ENCODE data around the gene SPINT2.
"Not testable (repeated sequence)": the region's sequence is repeated elsewhere in the genome, so short reads cannot be mapped to it uniquely, and the experiment has no call there.

Gene SPINT2

GRCh38 chr19:38228005-38228377 lies 36.4 kb upstream of the SPINT2 start:
- no peak for TF ChIP-seq JUND (IDR thresholded peaks at IDR 0.05; ENCODE audit: low read depth)
- in situ Hi-C loops (cut with HindIII; ENCODE audit: low pct_unique_long_range_greater_than_20kb, low sequenced_read_pairs): no loop called here
- no peak for DNase-seq (ENCODE audit: low read depth in 1 of 2, low spot score in 1 of 2)

DNA sequence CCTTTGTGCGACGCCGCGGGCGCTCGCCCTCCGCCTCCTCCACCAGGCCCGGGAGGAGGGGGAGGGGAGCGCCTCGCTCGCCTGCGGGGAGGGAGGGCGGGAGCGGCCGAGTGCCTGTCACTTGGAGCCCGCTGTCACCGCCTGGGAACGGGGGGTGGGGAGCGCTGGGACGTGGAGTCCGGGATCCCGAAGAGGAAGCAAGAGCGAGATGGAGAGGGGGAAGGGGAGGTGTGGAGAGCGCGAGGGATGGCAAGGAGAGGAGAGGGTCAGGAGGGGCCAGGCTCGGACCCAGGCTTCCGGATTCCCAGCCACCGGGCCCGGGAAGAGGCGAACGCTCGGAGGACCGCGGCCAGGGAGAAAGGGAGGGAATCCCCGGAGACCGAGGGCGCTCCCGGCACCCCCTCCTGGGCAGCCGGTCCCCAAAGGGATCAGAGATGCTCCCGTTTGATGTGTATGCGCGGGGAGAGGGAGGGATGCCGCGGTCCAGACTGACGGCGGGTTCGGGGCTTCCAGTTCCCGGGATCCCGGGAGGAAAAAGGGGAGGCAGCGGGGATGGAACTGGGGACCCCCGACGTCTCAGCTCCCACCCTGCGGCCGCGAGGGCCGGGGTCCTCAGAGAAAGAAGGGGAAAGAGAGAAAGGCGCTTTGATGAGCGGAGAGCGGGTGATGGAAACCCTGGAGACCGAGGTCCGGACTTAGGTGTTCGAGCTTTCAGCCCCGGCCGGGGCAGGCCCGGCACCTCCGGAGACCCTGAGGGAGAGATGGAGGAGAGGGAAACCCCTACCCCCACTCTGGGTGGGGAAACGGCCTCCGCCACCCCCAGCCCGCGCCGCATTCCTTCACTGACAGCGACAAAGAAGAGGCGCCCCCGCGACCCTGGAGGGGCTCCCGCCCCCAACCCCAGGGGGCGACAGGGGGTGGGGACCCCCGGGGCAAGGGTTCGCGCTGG lies 35.6 kb upstream of the SPINT2 start:
- TF ChIP-seq JUND (IDR thresholded peaks at IDR 0.05; ENCODE audit: low read depth): no peak
- peak in 1 of 2 experiments; percentile 43 for DNase-seq (ENCODE audit: low read depth in 1 of 2, low spot score in 1 of 2)
- in situ Hi-C loops (cut with HindIII; ENCODE audit: low pct_unique_long_range_greater_than_20kb, low sequenced_read_pairs): no loop called here

- DNase-seq (ENCODE audit: low read depth in 1 of 2, low spot score in 1 of 2): peak; percentile 78 to 89
- in situ Hi-C loops (cut with HindIII; ENCODE audit: low pct_unique_long_range_greater_than_20kb, low sequenced_read_pairs): no loop called here
- TF ChIP-seq JUND (IDR thresholded peaks at IDR 0.05; ENCODE audit: low read depth): no peak
These were observed 34.7 kb upstream of the SPINT2 start for GRCh38 chr19:38229585-38230073.

GRCh38 chr19:38230506-38231133 lies 33.8 kb upstream of the SPINT2 start:
- in situ Hi-C loops (cut with HindIII; ENCODE audit: low pct_unique_long_range_greater_than_20kb, low sequenced_read_pairs); DNase-seq (ENCODE audit: low read depth in 1 of 2, low spot score in 1 of 2): not testable (repeated sequence)

DNA sequence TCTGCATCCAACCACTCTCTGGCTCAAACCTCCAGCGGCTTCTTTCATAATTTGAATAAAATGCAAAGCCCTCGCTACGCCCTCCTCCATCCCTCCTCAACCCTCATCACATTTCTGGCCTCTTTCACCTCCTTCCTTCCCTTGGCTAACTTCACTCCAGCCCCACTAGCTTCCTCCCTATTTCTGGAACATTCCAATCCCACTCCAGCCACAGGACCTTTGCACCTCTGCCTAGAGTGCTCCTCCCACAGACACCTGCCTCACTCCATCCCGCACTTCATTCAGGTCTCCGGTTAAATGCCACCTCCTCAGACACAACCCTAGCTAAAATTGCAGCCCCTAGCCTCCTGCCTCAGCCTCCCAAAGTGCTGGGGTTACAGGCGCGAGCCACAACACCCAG lies 32.5 kb upstream of the SPINT2 start:
- in situ Hi-C loops (cut with HindIII; ENCODE audit: low pct_unique_long_range_greater_than_20kb, low sequenced_read_pairs): no loop called here
- TF ChIP-seq JUND (IDR thresholded peaks at IDR 0.05; ENCODE audit: low read depth): no peak
- DNase-seq (ENCODE audit: low read depth in 1 of 2, low spot score in 1 of 2): no peak

- peak; percentile 77 to 85 for DNase-seq (ENCODE audit: low read depth in 1 of 2, low spot score in 1 of 2)
- TF ChIP-seq JUND (IDR thresholded peaks at IDR 0.05; ENCODE audit: low read depth): no peak
- in situ Hi-C loops (cut with HindIII; ENCODE audit: low pct_unique_long_range_greater_than_20kb, low sequenced_read_pairs): no loop called here
These were observed 30.6 kb upstream of the SPINT2 start for GRCh38 chr19:38233740-38234251.

DNA sequence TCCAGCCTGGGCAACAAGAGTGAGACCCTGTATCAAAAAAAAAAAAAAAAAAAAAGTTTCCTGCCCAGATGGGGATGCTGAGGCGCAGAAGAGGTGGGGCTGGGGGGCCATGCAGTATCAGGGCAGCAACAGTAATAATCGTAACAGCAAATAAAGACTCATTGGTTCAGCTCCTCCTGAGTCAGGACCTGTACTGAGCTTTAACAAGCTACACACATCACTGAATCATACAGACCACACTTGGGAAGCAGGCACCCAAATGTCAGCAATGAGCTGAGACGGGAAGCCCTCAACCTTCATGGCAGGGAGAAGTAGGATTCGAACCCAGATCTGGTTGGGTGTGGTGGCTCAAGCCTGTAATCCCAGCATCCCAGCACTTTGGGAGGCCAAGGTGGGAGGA lies 29.8 kb upstream of the SPINT2 start:
- no peak for TF ChIP-seq JUND (IDR thresholded peaks at IDR 0.05; ENCODE audit: low read depth)
- no peak for DNase-seq (ENCODE audit: low read depth in 1 of 2, low spot score in 1 of 2)
- in situ Hi-C loops (cut with HindIII; ENCODE audit: low pct_unique_long_range_greater_than_20kb, low sequenced_read_pairs): no loop called here

GRCh38 chr19:38239816-38240215 lies 24.6 kb upstream of the SPINT2 start:
- no peak for DNase-seq (ENCODE audit: low read depth in 1 of 2, low spot score in 1 of 2)
- in situ Hi-C loops (cut with HindIII; ENCODE audit: low pct_unique_long_range_greater_than_20kb, low sequenced_read_pairs): no loop called here
- TF ChIP-seq JUND (IDR thresholded peaks at IDR 0.05; ENCODE audit: low read depth): no peak

DNA sequence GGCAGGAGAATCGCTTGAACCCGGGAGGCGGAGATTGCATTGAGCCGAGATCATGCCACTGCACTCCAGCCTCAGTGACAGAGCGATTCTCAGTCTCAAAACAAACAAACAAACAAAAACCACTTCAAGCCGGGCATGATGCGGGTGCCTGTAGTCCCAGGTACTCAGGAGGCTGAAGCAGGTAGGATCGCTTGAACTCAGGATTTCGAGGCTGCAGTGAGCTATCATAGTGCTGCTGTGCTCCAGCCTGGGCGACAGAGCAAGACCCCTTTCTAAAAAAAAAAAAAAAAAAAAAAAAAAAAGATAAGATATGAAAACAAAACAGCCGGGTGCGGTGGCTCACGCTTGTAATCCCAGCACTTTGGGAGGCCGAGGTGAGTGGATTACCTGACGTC lies 21.1 kb upstream of the SPINT2 start:
- no peak for TF ChIP-seq JUND (IDR thresholded peaks at IDR 0.05; ENCODE audit: low read depth)
- DNase-seq (ENCODE audit: low read depth in 1 of 2, low spot score in 1 of 2): no peak
- in situ Hi-C loops (cut with HindIII; ENCODE audit: low pct_unique_long_range_greater_than_20kb, low sequenced_read_pairs): no loop called here

DNA sequence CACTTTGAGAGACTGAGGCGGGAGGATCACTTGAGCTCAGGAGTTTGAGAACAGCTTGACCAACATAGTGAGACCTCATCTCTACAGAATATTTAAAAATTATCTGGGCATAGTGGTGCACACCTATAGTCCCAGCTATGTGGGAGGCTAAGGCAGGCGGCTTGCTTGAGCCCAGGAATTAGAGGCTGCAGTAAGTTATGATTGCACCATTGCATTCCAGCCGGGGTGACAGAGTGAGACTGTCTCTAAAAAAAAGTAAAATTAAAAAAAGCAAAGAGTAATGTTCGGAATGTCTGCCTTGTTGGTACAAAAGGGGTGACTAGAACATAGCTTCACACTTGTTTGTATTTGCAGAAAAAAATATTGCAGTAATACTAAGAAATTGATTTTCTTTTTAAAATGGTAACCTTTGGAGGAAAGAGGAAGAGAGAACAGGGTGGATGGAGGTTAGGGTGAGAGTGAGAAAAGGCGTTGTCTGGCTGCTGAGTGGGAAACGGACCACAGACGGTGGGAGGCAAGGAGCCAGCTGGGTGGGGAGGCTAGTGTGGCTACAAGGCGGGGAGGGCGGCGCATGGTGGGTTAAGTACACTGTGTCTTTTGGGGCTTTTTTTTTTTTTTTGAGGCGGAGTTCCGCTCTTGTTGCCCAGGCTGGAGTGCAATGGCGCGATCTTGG lies 18.4 kb upstream of the SPINT2 start:
- no peak for DNase-seq (ENCODE audit: low read depth in 1 of 2, low spot score in 1 of 2)
- in situ Hi-C loops (cut with HindIII; ENCODE audit: low pct_unique_long_range_greater_than_20kb, low sequenced_read_pairs): no loop called here
- no peak for TF ChIP-seq JUND (IDR thresholded peaks at IDR 0.05; ENCODE audit: low read depth)

DNA sequence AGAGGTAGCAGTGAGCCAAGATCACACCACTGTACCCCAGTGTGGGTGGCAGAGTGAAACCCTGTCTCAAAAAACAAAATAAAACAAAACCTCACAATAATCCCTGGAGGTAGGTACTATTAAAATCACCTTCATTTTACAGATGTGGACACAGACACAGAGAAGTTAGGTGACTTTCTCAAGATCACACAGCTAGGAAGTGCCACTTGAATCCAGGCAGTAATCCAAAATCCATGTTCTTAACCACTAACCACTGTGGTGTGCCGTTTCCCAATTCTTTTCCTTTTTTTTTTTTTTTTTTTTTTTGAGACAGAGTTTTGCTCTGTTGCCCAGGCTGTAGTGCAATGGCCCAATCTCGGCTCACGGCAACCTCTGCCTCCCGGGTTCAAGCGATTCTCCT lies 17.2 kb upstream of the SPINT2 start:
- TF ChIP-seq JUND (IDR thresholded peaks at IDR 0.05; ENCODE audit: low read depth): no peak
- in situ Hi-C loops (cut with HindIII; ENCODE audit: low pct_unique_long_range_greater_than_20kb, low sequenced_read_pairs): no loop called here
- DNase-seq (ENCODE audit: low read depth in 1 of 2, low spot score in 1 of 2): no peak

- TF ChIP-seq JUND (IDR thresholded peaks at IDR 0.05; ENCODE audit: low read depth): no peak
- DNase-seq (ENCODE audit: low read depth in 1 of 2, low spot score in 1 of 2): no peak
- in situ Hi-C loops (cut with HindIII; ENCODE audit: low pct_unique_long_range_greater_than_20kb, low sequenced_read_pairs): no loop called here
These were observed 16.6 kb upstream of the SPINT2 start for GRCh38 chr19:38247734-38248268.
